Right lung (tissue), 5 donors: ENCODE results near the gene FAM78A. TPM values are rescaled to one million over a fixed set of nuclear protein-coding genes. Genes with fewer than 3 reads are reported as not detected.
"Not testable (repeated sequence)": the region's sequence is repeated elsewhere in the genome, so short reads cannot be mapped to it uniquely, and the experiment has no call there.

ENCODE experiments used
- DNase-seq, 2 donors: peaks; one replicate each; pipeline ENCODE4 v3.0.0-alpha.2; 2013
- polyA plus RNA-seq, 5 donors: library from polyadenylated mRNA; unstranded; fragments of 120-200 nt; gene quantifications; one replicate each; pipeline versions ENCODE4 v1.2.1 to v1.2.3, GENCODE V29; 2013; ENCODE audit warnings: inconsistent platforms in 1 of 5, low replicate concordance in 1 of 5; ENCODE audit not compliant: insufficient read length in 5 of 5, insufficient read depth in 1 of 5

The FAM78A gene
- polyA plus RNA-seq, 5 donors, result 3.8 to 8.2 (median 5.3) TPM

DNA sequence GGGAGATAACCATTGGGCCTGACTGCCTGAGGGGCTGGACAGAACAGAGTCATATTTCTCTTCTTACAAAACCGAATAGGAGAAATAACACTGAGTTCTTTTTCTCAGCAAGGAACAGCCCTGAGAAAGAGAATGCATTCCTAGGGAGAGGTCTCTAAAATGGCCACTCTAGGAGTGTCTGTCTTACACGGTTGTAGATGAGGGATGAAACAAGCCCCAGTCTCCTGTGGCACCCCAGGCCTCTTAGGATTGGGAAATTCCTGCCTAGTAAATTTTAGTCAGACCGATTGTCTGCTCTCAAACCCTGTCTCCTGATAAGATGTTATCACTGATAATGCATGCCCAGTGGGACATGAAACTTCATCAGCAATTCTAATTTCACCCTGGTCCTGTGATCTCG lies 64.4 kb downstream of the FAM78A start:
- not testable (repeated sequence) for DNase-seq

Other genes starting within 250 kb of the FAM78A start
- gene AIF1L, start 180.0 kb downstream of the FAM78A start, polyA plus RNA-seq, result 10 to 100 TPM; 36.6 to 49.5 (median 42.5) TPM
- gene NUP214, start 150.9 kb downstream of the FAM78A start, polyA plus RNA-seq, result 10 to 100 TPM; 34.3 to 48.9 (median 42.1) TPM
- gene PLPP7, start 13.2 kb upstream of the FAM78A start, polyA plus RNA-seq, result 1 to 10 TPM in 2 of 5 donors, under 1 TPM in 3; 0.76 to 3.5 (median 0.91) TPM
- gene PRRC2B, start 117.6 kb upstream of the FAM78A start, polyA plus RNA-seq, result 100 to 1,000 TPM; 137 to 191 (median 164) TPM
- gene POMT1, start 226.4 kb upstream of the FAM78A start, polyA plus RNA-seq, result 10 to 100 TPM; 32.7 to 52.6 (median 36.0) TPM